ENCODE measurements around the gene ZBTB40.

DNA sequence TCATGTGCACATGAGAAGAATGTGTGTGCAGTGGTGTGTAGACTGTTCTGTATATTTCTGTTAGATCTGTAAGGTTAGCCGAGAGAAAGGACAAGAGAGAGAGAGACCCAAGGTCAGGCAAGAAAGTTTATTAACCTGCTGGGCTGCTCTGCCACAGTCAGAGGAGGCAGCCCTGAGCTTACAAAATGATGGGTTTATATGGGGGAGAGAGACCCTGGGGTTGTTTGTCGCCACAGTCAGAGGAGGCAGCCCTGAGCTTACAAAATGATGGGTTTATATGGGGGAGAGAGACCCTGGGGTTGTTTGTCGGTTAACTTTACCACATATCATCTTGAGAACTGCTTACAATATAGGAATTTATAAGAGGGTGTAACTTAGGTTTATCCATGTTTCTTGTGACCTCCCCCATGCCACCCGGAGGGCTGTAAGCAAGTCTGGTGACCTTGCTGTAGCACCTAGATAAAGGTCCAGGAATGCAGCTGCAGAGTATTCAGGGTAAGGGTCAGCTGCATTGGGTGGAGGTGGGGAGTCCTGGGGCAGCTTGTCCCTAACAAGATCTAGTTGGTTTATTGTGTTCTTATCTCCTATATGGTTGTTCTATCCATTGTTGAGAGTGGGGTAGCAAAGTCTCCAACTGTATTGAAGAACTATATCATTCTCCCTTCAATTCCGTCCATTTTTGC lies 9.3 kb upstream of the ZBTB40 start:
- TF ChIP-seq CTCF (conservative IDR thresholded peaks at IDR 0.05) (no peak), EZH2 (IDR thresholded peaks at IDR 0.05; ENCODE audit: low read depth) (no peak)
